ENCODE measurements around the gene LANCL2. TPM values are rescaled to one million over a fixed set of nuclear protein-coding genes. Genes with fewer than 3 reads are reported as not detected.

The LANCL2 gene
- total and polyA plus RNA-seq, 4 donors: 6.2 to 11.9 (median 10.8) TPM

GRCh38 chr7:55438757-55439525, 73.8 kb downstream of the LANCL2 start:
- no peak for DNase-seq (ENCODE audit: low spot score)
- no peak overlapping the region for H3K9ac ChIP-seq (ENCODE audit: low read depth in 1 of 2, low read length in 2 of 2)
- 75% methylated on average over 19 of the region's 19 CpGs for WGBS

More at GRCh38 chr7:55438757-55439525, 73.8 kb downstream of the LANCL2 start:
- H3K4me3 ChIP-seq (ENCODE audit: low read depth in 1 of 3, low read length in 3 of 3): no peak overlapping the region
- no peak overlapping the region for H3K27ac ChIP-seq (ENCODE audit: low read depth in 1 of 2, low read length in 2 of 2)
- no peaks in the 10 kb centered on the region for H3K36me3 ChIP-seq (ENCODE audit: control insufficient read depth in 4 of 4, insufficient read depth in 3 of 4, low read depth in 1 of 4, low read length in 3 of 4)
- TF ChIP-seq EGR1 (IDR thresholded peaks at IDR 0.05; ENCODE audit: low read depth in 2 of 2) (no peak), JUND (IDR thresholded peaks at IDR 0.05) (no peak), FOXA2 (IDR thresholded peaks at IDR 0.05) (no peak), SP1 (IDR thresholded peaks at IDR 0.05) (no peak), CTCF (IDR thresholded peaks at IDR 0.05; ENCODE audit: low read depth, low read length, missing input control) (no peak), TAF1 (conservative IDR thresholded peaks at IDR 0.05) (no peak), REST (IDR thresholded peaks at IDR 0.05) (no peak), YY1 (IDR thresholded peaks at IDR 0.05) (no peak), MAX (IDR thresholded peaks at IDR 0.05) (no peak), NR2F2 (IDR thresholded peaks at IDR 0.05) (no peak), ATF3 (IDR thresholded peaks at IDR 0.05) (no peak), GABPA (IDR thresholded peaks at IDR 0.05 in 1 of 2, conservative IDR thresholded peaks at IDR 0.05 in 1 of 2) (no peak), RAD21 (IDR thresholded peaks at IDR 0.05) (no peak), HNF4G (IDR thresholded peaks at IDR 0.05) (no peak), HNF4A (conservative IDR thresholded peaks at IDR 0.05) (no peak), ZBTB33 (IDR thresholded peaks at IDR 0.05) (no peak), FOXA1 (IDR thresholded peaks at IDR 0.05) (no peak), RXRA (IDR thresholded peaks at IDR 0.05) (no peak)
- no peaks in the 10 kb centered on the region for H3K9me3 ChIP-seq (ENCODE audit: control insufficient read depth in 4 of 4, low read length in 3 of 4)
- H3K27me3 ChIP-seq (ENCODE audit: control insufficient read depth in 4 of 4, insufficient read depth in 4 of 4, low read length in 3 of 4): no peaks in the 10 kb centered on the region
- no peaks in the 10 kb centered on the region for H3K4me1 ChIP-seq (ENCODE audit: control insufficient read depth in 4 of 4, insufficient read depth in 4 of 4, low read length in 3 of 4)
